Stimulated activated CD4-positive, alpha-beta T cell treated with anti-CD3 and anti-CD28 coated beads, Interleukin-1b, Interleukin-23, amount 100 ng/mL, for 4 hours (primary cell): Measurements from ENCODE around the gene SEC14L2.
"Not testable (repeated sequence)": the region's sequence is repeated elsewhere in the genome, so short reads cannot be mapped to it uniquely, and the experiment has no call there.

Source experiments
- DNase-seq, 2 donors: peaks; one replicate each; pipeline ENCODE4 v3.0.0-alpha.2; 2020; ENCODE audit warnings: low read depth in 2 of 2

Gene SEC14L2

GRCh38 chr22:30426388-30427353 lies 29.9 kb downstream of the SEC14L2 start:
- DNase-seq: peak; percentile 80 to 82

- no peak for DNase-seq
Measured at GRCh38 chr22:30427871-30428270, 31.1 kb downstream of the SEC14L2 start.

- no peak for DNase-seq
Measured at GRCh38 chr22:30429887-30430286, 33.1 kb downstream of the SEC14L2 start.

GRCh38 chr22:30430933-30431332 lies 34.1 kb downstream of the SEC14L2 start:
- no peak for DNase-seq

- DNase-seq: no peak
Measured at GRCh38 chr22:30432096-30432495, 35.3 kb downstream of the SEC14L2 start.

- DNase-seq: no peak
Measured at GRCh38 chr22:30432520-30432919, 35.7 kb downstream of the SEC14L2 start.

GRCh38 chr22:30433227-30433626 lies 36.4 kb downstream of the SEC14L2 start:
- no peak for DNase-seq

- no peak for DNase-seq
Measured at GRCh38 chr22:30433773-30434172, 37.0 kb downstream of the SEC14L2 start.

- no peak for DNase-seq
Measured at GRCh38 chr22:30434843-30435242, 38.0 kb downstream of the SEC14L2 start.

- DNase-seq: peak; percentile 50 to 53
Measured at GRCh38 chr22:30435674-30436126, 38.9 kb downstream of the SEC14L2 start.

- DNase-seq: no peak
Measured at GRCh38 chr22:30436196-30436595, 39.4 kb downstream of the SEC14L2 start.

GRCh38 chr22:30438559-30438958 lies 41.7 kb downstream of the SEC14L2 start:
- DNase-seq: no peak

- no peak for DNase-seq
Measured at GRCh38 chr22:30439226-30439625, 42.4 kb downstream of the SEC14L2 start.

GRCh38 chr22:30439836-30440235 lies 43.0 kb downstream of the SEC14L2 start:
- no peak for DNase-seq

GRCh38 chr22:30441088-30441487 lies 44.3 kb downstream of the SEC14L2 start:
- DNase-seq: no peak

- DNase-seq: peak in 1 of 2 donors; percentile 37
Measured at GRCh38 chr22:30444632-30445437, 48.0 kb downstream of the SEC14L2 start.

- no peak for DNase-seq
Measured at GRCh38 chr22:30445438-30446145, 48.8 kb downstream of the SEC14L2 start.

- no peak for DNase-seq
Measured at GRCh38 chr22:30447656-30448055, 50.8 kb downstream of the SEC14L2 start.

GRCh38 chr22:30451488-30451887 lies 54.7 kb downstream of the SEC14L2 start:
- not testable (repeated sequence) for DNase-seq

- no peak for DNase-seq
Measured at GRCh38 chr22:30452861-30453260, 56.0 kb downstream of the SEC14L2 start.

- no peak for DNase-seq
Measured at GRCh38 chr22:30453731-30454510, 57.1 kb downstream of the SEC14L2 start.
